Liver (tissue), 3 donors: ENCODE data around the gene WDR7.

Experiments used
- JUND ChIP-seq, 2 donors: IDR thresholded peaks; 2 replicates each; pipeline ENCODE4 v1.6.1; 2016; ENCODE audit warnings: antibody characterized with exemption in 2 of 2
- RAD21 ChIP-seq, 2 donors: IDR thresholded peaks; 2 replicates each; pipeline ENCODE4 v1.6.1; 2016; ENCODE audit warnings: antibody characterized with exemption in 2 of 2, mild to moderate bottlenecking in 2 of 2
- RXRA ChIP-seq, 2 donors: IDR thresholded peaks; 2 replicates each; pipeline ENCODE4 v1.6.1; 2017 to 2018; ENCODE audit warnings: antibody characterized with exemption in 2 of 2, mild to moderate bottlenecking in 1 of 2
- SP1 ChIP-seq: IDR thresholded peaks from 2 replicates; pipeline ENCODE4 v1.6.1; 2018; ENCODE audit warnings: antibody characterized with exemption, mild to moderate bottlenecking
- TF ChIP-seq, protein P1 (sequence below): IDR thresholded peaks from 2 replicates; pipeline ENCODE4 v1.6.1; 2016; ENCODE audit warnings: antibody characterized with exemption
- TF ChIP-seq, protein P2 (sequence below): IDR thresholded peaks from 2 replicates; pipeline ENCODE4 v1.6.1; 2016; ENCODE audit warnings: antibody characterized with exemption
- TF ChIP-seq, protein P3 (sequence below): fragments of 150-350 bp; IDR thresholded peaks from 2 replicates; pipeline ENCODE4 v1.5.1; 2017; ENCODE audit warnings: improper control_type of control experiment, low read depth, low read length; ENCODE audit not compliant: missing input control
- donor health status: healthy.
- donor health status: healthy.

DNA sequence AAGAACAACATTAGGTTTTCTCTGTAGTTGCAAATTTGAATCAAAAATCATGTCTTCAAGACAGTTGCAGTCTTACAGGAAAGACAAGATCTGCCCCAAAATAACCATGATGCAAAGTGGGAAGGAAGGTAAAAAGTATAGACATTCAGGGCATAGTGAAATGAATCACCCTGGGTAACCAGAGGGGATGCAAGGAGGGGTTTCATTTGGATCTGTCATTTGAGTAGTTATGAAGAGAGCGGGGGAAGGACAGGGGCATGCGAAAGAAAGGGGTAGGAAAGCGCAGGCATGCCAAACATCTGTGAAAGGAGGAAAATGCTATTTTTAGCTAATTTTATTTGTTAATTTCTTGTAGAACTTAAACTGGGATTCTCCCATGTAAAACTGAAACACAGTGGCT is 276.6 kb downstream of the WDR7 start:
- TF ChIP-seq, protein P1, sequence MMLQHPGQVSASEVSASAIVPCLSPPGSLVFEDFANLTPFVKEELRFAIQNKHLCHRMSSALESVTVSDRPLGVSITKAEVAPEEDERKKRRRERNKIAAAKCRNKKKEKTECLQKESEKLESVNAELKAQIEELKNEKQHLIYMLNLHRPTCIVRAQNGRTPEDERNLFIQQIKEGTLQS: no peak
- TF ChIP-seq, protein P2, sequence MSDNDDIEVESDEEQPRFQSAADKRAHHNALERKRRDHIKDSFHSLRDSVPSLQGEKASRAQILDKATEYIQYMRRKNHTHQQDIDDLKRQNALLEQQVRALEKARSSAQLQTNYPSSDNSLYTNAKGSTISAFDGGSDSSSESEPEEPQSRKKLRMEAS: no peak
- TF ChIP-seq, protein P3, sequence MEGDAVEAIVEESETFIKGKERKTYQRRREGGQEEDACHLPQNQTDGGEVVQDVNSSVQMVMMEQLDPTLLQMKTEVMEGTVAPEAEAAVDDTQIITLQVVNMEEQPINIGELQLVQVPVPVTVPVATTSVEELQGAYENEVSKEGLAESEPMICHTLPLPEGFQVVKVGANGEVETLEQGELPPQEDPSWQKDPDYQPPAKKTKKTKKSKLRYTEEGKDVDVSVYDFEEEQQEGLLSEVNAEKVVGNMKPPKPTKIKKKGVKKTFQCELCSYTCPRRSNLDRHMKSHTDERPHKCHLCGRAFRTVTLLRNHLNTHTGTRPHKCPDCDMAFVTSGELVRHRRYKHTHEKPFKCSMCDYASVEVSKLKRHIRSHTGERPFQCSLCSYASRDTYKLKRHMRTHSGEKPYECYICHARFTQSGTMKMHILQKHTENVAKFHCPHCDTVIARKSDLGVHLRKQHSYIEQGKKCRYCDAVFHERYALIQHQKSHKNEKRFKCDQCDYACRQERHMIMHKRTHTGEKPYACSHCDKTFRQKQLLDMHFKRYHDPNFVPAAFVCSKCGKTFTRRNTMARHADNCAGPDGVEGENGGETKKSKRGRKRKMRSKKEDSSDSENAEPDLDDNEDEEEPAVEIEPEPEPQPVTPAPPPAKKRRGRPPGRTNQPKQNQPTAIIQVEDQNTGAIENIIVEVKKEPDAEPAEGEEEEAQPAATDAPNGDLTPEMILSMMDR: no peak
- TF ChIP-seq RAD21 (IDR thresholded peaks at IDR 0.05) (no peak), JUND (IDR thresholded peaks at IDR 0.05) (no peak), RXRA (IDR thresholded peaks at IDR 0.05) (no peak), SP1 (no peak)
